HEK293 (cell line): ENCODE results near the gene DOCK8.

Experiments used
- CTCF ChIP-seq: fragments of 450-650 bp; formaldehyde crosslinking; IDR thresholded peaks from 2 replicates; pipeline ENCODE4 v1.5.1; 2016; ENCODE audit warnings: missing biosample characterization, missing genetic modification characterization
- SP2 ChIP-seq: fragments of 450-650 bp; formaldehyde crosslinking; IDR thresholded peaks from 2 replicates; pipeline ENCODE4 v1.5.1; 2016; ENCODE audit warnings: missing biosample characterization, missing genetic modification characterization
- ZBTB49 ChIP-seq: fragments of 450-650 bp; formaldehyde crosslinking; IDR thresholded peaks from 2 replicates; pipeline ENCODE4 v1.5.1; 2016; ENCODE audit warnings: missing biosample characterization, missing genetic modification characterization, low read depth
- ZNF121 ChIP-seq: fragments of 450-650 bp; formaldehyde crosslinking; IDR thresholded peaks from 2 replicates; pipeline ENCODE4 v1.5.1; 2016; ENCODE audit warnings: missing biosample characterization, missing genetic modification characterization
- ZNF510 ChIP-seq: fragments of 450-650 bp; formaldehyde crosslinking; IDR thresholded peaks from 2 replicates; pipeline ENCODE4 v1.5.1; 2018; ENCODE audit warnings: mild to moderate bottlenecking, missing genetic modification characterization, missing biosample characterization; ENCODE audit not compliant: insufficient replicate concordance
- ZNF530 ChIP-seq: fragments of 450-650 bp; formaldehyde crosslinking; IDR thresholded peaks from 2 replicates; pipeline ENCODE4 v1.5.1; 2016; ENCODE audit warnings: low read depth, missing biosample characterization, missing genetic modification characterization
- ZNF747 ChIP-seq: fragments of 450-650 bp; formaldehyde crosslinking; IDR thresholded peaks from 2 replicates; pipeline ENCODE4 v1.5.1; 2016; ENCODE audit warnings: missing biosample characterization, missing genetic modification characterization

- no peak for TF ChIP-seq CTCF (tag by site-specific recombination)
- TF ChIP-seq ZBTB49: no peak
- TF ChIP-seq SP2 (tag by site-specific recombination): no peak
- no peak for TF ChIP-seq ZNF530 (tag by site-specific recombination)
- no peak for TF ChIP-seq ZNF747 (tag by site-specific recombination)
- TF ChIP-seq ZNF510 (tag by site-specific recombination): no peak
- no peak for TF ChIP-seq ZNF121 (tag by site-specific recombination)
These were observed 39.9 kb downstream of the DOCK8 start for GRCh38 chr9:254516-254915.
